GM10847 (cell line): ENCODE data around the gene KLLN.

ENCODE experiments used
- POLR2A ChIP-seq: IDR thresholded peaks from 2 replicates; pipeline ENCODE4 v1.6.1; 2011; ENCODE audit not compliant: insufficient read length; ENCODE audit errors: extremely low read depth

KLLN gene

GRCh38 chr10:87816898-87817608, 46.3 kb downstream of the KLLN start:
- no peak for TF ChIP-seq POLR2A

- no peak for TF ChIP-seq POLR2A
These were observed 47.0 kb downstream of the KLLN start for GRCh38 chr10:87816163-87816897.
